Peyer's patch (tissue), 4 donors: ENCODE results near the gene EML1. TPM values are rescaled to one million over a fixed set of nuclear protein-coding genes. Genes with fewer than 3 reads are reported as not detected.
A peak's percentile ranks its signal among the peaks of the same experiment; 100 is the strongest.

Experiments
- DNase-seq, 3 donors: peaks; one replicate each; pipeline ENCODE4 v3.0.0-alpha.2; 2017 to 2019
- H3K27ac ChIP-seq, 4 donors: fragments of 200-600 bp; sonication (generic); one replicate each; pipeline ENCODE4 v1.5.1; 2016 to 2019
- H3K27me3 ChIP-seq, 2 donors: fragments of 200-600 bp; sonication (generic); one replicate each; pipeline ENCODE4 v1.5.1; 2019
- H3K36me3 ChIP-seq, 3 donors: fragments of 200-600 bp; sonication (generic); one replicate each; pipeline ENCODE4 v1.5.1; 2016 to 2019
- H3K4me1 ChIP-seq, 4 donors: fragments of 200-600 bp; sonication (generic); one replicate each; pipeline ENCODE4 v1.5.1; 2016 to 2019
- H3K4me3 ChIP-seq, 4 donors: fragments of 200-600 bp; sonication (generic); 1 replicate in 3 of 4; 2 replicates in 1 of 4; pipeline ENCODE4 v1.5.1; 2016 to 2019; ENCODE audit warnings: mild to moderate bottlenecking in 1 of 4
- H3K9me3 ChIP-seq, 4 donors: fragments of 200-600 bp; sonication (generic); one replicate each; pipeline ENCODE4 v1.5.1; 2016 to 2019; ENCODE audit warnings: mild to moderate bottlenecking in 1 of 4
- POLR2A ChIP-seq, 2 donors: fragments of 450-650 bp; IDR thresholded peaks; one replicate each; pipeline ENCODE4 v1.5.1; 2017; ENCODE audit warnings: antibody characterized with exemption in 2 of 2, mild to moderate bottlenecking in 2 of 2, moderate library complexity in 2 of 2
- total RNA-seq, 4 donors: library from RNA; depleted of rRNA; stranded (reverse); fragments of >200 nt; gene quantifications; one replicate each; pipeline ENCODE4 v1.1.0, GENCODE V29; 2016
- TF ChIP-seq, protein P1 (sequence below), 6 experiments: fragments of 450-650 bp in 4 of 6; fragments of 200-600 bp in 2 of 6; sonication (generic) in 1 of 6; IDR thresholded peaks; one replicate each; pipeline ENCODE4 v1.5.1; 2017 to 2019; ENCODE audit warnings: antibody characterized with exemption in 6 of 6, mild to moderate bottlenecking in 3 of 6, moderate library complexity in 1 of 6

The EML1 gene
- total RNA-seq, 4 donors from 2014 or later = 12.3 to 32.2 (median 18.9) TPM

DNA sequence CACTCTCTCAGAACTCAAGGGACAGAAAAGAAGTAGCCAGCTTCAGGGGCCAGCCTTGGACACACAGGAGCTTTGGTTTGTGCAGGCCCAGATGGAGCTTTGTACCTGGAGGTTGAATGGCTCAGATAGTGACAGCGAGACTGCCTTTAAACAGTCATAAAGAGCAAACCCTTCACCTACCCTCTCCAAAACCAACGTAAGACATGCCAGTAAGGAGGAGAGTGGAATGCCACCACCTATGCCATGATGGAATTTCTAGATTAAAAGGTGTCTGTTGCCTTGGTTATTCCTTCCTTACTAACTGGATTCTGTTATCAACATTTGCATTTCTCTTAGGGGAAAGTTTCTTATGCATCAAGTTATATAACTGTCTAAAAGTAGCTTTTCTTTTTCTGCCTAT, 98.1 kb downstream of the EML1 start:
- H3K9me3 ChIP-seq = no peaks in the 10 kb centered on the region
- no peak for TF ChIP-seq POLR2A (IDR thresholded peaks at IDR 0.05)
- TF ChIP-seq, protein P1, sequence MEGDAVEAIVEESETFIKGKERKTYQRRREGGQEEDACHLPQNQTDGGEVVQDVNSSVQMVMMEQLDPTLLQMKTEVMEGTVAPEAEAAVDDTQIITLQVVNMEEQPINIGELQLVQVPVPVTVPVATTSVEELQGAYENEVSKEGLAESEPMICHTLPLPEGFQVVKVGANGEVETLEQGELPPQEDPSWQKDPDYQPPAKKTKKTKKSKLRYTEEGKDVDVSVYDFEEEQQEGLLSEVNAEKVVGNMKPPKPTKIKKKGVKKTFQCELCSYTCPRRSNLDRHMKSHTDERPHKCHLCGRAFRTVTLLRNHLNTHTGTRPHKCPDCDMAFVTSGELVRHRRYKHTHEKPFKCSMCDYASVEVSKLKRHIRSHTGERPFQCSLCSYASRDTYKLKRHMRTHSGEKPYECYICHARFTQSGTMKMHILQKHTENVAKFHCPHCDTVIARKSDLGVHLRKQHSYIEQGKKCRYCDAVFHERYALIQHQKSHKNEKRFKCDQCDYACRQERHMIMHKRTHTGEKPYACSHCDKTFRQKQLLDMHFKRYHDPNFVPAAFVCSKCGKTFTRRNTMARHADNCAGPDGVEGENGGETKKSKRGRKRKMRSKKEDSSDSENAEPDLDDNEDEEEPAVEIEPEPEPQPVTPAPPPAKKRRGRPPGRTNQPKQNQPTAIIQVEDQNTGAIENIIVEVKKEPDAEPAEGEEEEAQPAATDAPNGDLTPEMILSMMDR (IDR thresholded peaks at IDR 0.05) = no peak
- no peaks in the 10 kb centered on the region for H3K36me3 ChIP-seq
- DNase-seq = no peak
- H3K27me3 ChIP-seq = no peaks in the 10 kb centered on the region
- no peak overlapping the region for H3K27ac ChIP-seq
- no peak overlapping the region for H3K4me3 ChIP-seq
- H3K4me1 ChIP-seq = no peaks in the 10 kb centered on the region

GRCh38 chr14:99891900-99892299, 98.7 kb downstream of the EML1 start:
- Histone ChIP-seq H3K36me3 (no peaks in the 10 kb centered on the region), H3K27me3 (no peaks in the 10 kb centered on the region), H3K4me1 (no peaks in the 10 kb centered on the region), H3K9me3 (no peaks in the 10 kb centered on the region), H3K27ac (no peak overlapping the region), H3K4me3 (no peak overlapping the region)
- DNase-seq = no peak
- no peak for TF ChIP-seq POLR2A (IDR thresholded peaks at IDR 0.05)
- TF ChIP-seq, protein P1 (IDR thresholded peaks at IDR 0.05) = no peak

DNA sequence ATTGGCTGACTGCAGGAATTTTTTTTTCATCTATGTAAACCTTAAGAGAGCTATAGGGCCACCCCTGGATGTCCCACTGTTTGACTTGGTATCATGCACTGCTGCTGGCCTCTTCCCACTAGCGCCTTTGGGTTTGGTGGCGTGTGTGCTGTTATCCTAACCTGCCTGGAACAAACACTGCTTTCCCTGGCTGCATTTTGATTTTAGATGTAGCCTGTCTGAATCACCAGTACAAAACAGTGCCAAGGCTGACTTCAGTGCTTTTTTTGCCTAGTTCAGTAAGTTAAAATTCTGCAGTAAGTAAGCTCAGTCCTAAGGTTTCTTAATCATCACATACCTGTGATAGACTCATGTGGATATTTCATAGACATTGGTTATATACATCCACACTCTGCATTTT, 99.2 kb downstream of the EML1 start:
- Histone ChIP-seq H3K4me1 (no peaks in the 10 kb centered on the region), H3K27ac (no peak overlapping the region), H3K27me3 (no peaks in the 10 kb centered on the region), H3K4me3 (no peak overlapping the region), H3K36me3 (no peaks in the 10 kb centered on the region), H3K9me3 (no peaks in the 10 kb centered on the region)
- DNase-seq = no peak
- no peak for TF ChIP-seq POLR2A (IDR thresholded peaks at IDR 0.05)
- TF ChIP-seq, protein P1 (IDR thresholded peaks at IDR 0.05) = no peak

DNA sequence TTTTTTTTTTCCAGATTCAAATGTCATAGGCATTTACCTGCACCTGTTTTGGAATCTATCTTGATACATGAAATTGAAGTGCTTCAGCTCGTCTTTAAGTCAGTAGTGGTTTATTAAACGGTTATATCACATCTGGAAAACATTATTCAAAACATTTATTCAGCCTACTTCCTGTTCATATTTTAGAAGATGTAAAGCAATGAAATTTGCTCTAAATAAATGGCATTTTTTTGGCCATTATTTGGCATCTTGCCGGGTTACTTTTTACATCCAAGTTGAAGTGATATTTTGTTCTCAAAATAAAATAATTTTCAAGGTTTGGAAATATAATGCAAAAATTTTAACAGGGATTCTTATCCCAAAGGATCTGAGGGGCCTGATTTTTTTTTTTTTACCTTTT, 103.1 kb downstream of the EML1 start:
- Histone ChIP-seq H3K9me3 (no peaks in the 10 kb centered on the region), H3K4me1 (no peaks in the 10 kb centered on the region), H3K27ac (no peak overlapping the region), H3K36me3 (no peaks in the 10 kb centered on the region), H3K27me3 (no peaks in the 10 kb centered on the region), H3K4me3 (no peak overlapping the region)
- TF ChIP-seq, protein P1 (IDR thresholded peaks at IDR 0.05) = no peak
- TF ChIP-seq POLR2A (IDR thresholded peaks at IDR 0.05) = no peak
- DNase-seq = no peak

GRCh38 chr14:99899578-99900178, 106.5 kb downstream of the EML1 start:
- H3K4me1 ChIP-seq = no peaks in the 10 kb centered on the region
- DNase-seq = no peak
- H3K27me3 ChIP-seq = no peaks in the 10 kb centered on the region
- no peak overlapping the region for H3K27ac ChIP-seq
- H3K9me3 ChIP-seq = peaks cover 0 to 4% (median 0%) of the 10 kb centered on the region in 4 donors
- H3K36me3 ChIP-seq = no peaks in the 10 kb centered on the region
- H3K4me3 ChIP-seq = no peak overlapping the region
- no peak for TF ChIP-seq POLR2A (IDR thresholded peaks at IDR 0.05)
- TF ChIP-seq, protein P1 (IDR thresholded peaks at IDR 0.05) = peak; percentile 22 to 56 (median 44)

DNA sequence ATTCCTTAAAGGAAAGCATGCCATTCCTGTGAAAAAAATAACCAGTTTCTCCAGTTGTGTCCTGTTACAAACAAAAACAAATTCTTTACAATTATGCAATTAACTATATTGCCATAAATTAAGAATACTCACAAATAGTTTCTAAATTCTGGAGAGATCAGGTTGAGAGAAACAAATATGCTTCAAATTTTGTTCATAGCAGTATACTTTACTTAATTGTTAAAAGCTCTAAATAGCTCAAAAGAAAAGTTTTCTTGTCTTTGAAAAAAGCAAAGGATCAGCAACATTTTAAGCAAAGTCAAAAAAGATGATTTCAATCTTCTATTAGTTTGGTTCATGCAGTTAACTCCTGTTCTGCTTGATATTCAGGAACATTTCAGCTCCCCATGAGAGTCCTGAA, 109.7 kb downstream of the EML1 start:
- H3K9me3 ChIP-seq = peaks cover 0 to 4% (median 0%) of the 10 kb centered on the region in 4 donors
- no peaks in the 10 kb centered on the region for H3K4me1 ChIP-seq
- H3K36me3 ChIP-seq = peaks cover 0 to 4% (median 0%) of the 10 kb centered on the region in 3 donors
- no peak overlapping the region for H3K27ac ChIP-seq
- H3K4me3 ChIP-seq = no peak overlapping the region
- no peak for DNase-seq
- no peaks in the 10 kb centered on the region for H3K27me3 ChIP-seq
- TF ChIP-seq POLR2A (IDR thresholded peaks at IDR 0.05) = no peak
- TF ChIP-seq, protein P1 (IDR thresholded peaks at IDR 0.05) = no peak
